H7 (cell line): ENCODE results near the gene VMAC. TPM values are rescaled to one million over a fixed set of nuclear protein-coding genes. Genes with fewer than 3 reads are reported as not detected.

ENCODE experiments used
- DNase-seq: peaks from one replicate; pipeline ENCODE4 v3.0.0; 2012
- H3K27me3 ChIP-seq: 2 replicates; pipeline ENCODE4 v1.6.0; 2011; ENCODE audit warnings: mild to moderate bottlenecking, low read length; ENCODE audit not compliant: control insufficient read depth, insufficient read depth
- H3K36me3 ChIP-seq: replicated peaks from 2 replicates; pipeline ENCODE4 v1.5.1; 2011; ENCODE audit warnings: low read length; ENCODE audit not compliant: control insufficient read depth, insufficient read depth
- H3K4me3 ChIP-seq: 2 replicates; pipeline ENCODE4 v1.5.1; 2011; ENCODE audit warnings: low read depth, mild to moderate bottlenecking, control low read depth, low read length, moderate library complexity; ENCODE audit not compliant: insufficient read depth
- total RNA-seq: library from RNA; depleted of rRNA; stranded (reverse); fragments of >200 nt; shearing (Covaris generic); gene quantifications from 2 replicates; pipeline ENCODE4 v1.2.3, GENCODE V29; 2014

Gene VMAC
- total RNA-seq, 1 experiment from 2014 or later = 2.1 TPM

- no peak for DNase-seq
- Histone ChIP-seq H3K36me3 (no peaks in the 10 kb centered on the region), H3K4me3 (no peak overlapping the region), H3K27me3 (no peaks in the 10 kb centered on the region)
These were observed 4.2 kb downstream of the VMAC start for GRCh38 chr19:5908773-5909442.

- Histone ChIP-seq H3K27me3 (no peaks in the 10 kb centered on the region), H3K36me3 (no peaks in the 10 kb centered on the region), H3K4me3 (no peak overlapping the region)
- DNase-seq = no peak
These were observed 5.9 kb downstream of the VMAC start for GRCh38 chr19:5910638-5910907.

GRCh38 chr19:5911366-5911765 is 6.7 kb downstream of the VMAC start:
- Histone ChIP-seq H3K27me3 (no peaks in the 10 kb centered on the region), H3K36me3 (no peaks in the 10 kb centered on the region), H3K4me3 (no peak overlapping the region)
- DNase-seq = no peak

GRCh38 chr19:5913739-5914357 is 9.2 kb downstream of the VMAC start, which contains the start of gene CAPS:
TSS of gene CAPS (plus strand) at chr19:5914254. CDS start at chr19:5914407, 153 bp downstream.
- Histone ChIP-seq H3K36me3 (peaks cover 9% of the 10 kb centered on the region), H3K4me3 (no peak within 1 kb of the TSS), H3K27me3 (no peaks in the 10 kb centered on the region)
- DNase-seq = no peak

- no peaks in the 10 kb centered on the region for H3K27me3 ChIP-seq
- peaks cover 12% of the 10 kb centered on the region for H3K36me3 ChIP-seq
- DNase-seq = no peak
- no peak overlapping the region for H3K4me3 ChIP-seq
These were observed 9.7 kb downstream of the VMAC start for GRCh38 chr19:5914358-5914774.

GRCh38 chr19:5914946-5915781 is 10.5 kb downstream of the VMAC start:
- Histone ChIP-seq H3K27me3 (no peaks in the 10 kb centered on the region), H3K4me3 (no peak overlapping the region), H3K36me3 (peaks cover 14% of the 10 kb centered on the region)
- DNase-seq = peak; percentile 67

GRCh38 chr19:5915782-5916165 is 11.1 kb downstream of the VMAC start:
- no peak for DNase-seq
- no peaks in the 10 kb centered on the region for H3K27me3 ChIP-seq
- H3K36me3 ChIP-seq = peaks cover 16% of the 10 kb centered on the region
- H3K4me3 ChIP-seq = no peak overlapping the region

- Histone ChIP-seq H3K27me3 (no peaks in the 10 kb centered on the region), H3K36me3 (peaks cover 16% of the 10 kb centered on the region), H3K4me3 (no peak overlapping the region)
- DNase-seq = no peak
These were observed 11.6 kb downstream of the VMAC start for GRCh38 chr19:5916181-5916708.

GRCh38 chr19:5917431-5918107 is 12.9 kb downstream of the VMAC start:
- H3K4me3 ChIP-seq = no peak overlapping the region
- no peak for DNase-seq
- no peaks in the 10 kb centered on the region for H3K27me3 ChIP-seq
- H3K36me3 ChIP-seq = peaks cover 19% of the 10 kb centered on the region

GRCh38 chr19:5918463-5919079 is 13.9 kb downstream of the VMAC start:
- no peak for DNase-seq
- H3K27me3 ChIP-seq = no peaks in the 10 kb centered on the region
- H3K36me3 ChIP-seq = peaks cover 21% of the 10 kb centered on the region
- no peak overlapping the region for H3K4me3 ChIP-seq

GRCh38 chr19:5921516-5922160 is 17.0 kb downstream of the VMAC start:
- H3K36me3 ChIP-seq = peaks cover 35% of the 10 kb centered on the region
- DNase-seq = no peak

GRCh38 chr19:5922161-5922545 is 17.5 kb downstream of the VMAC start:
- H3K4me3 ChIP-seq = no peak overlapping the region
- peaks cover 39% of the 10 kb centered on the region for H3K36me3 ChIP-seq
- no peaks in the 10 kb centered on the region for H3K27me3 ChIP-seq
- no peak for DNase-seq

More at GRCh38 chr19:5921516-5922160, 17.0 kb downstream of the VMAC start:
- Histone ChIP-seq H3K4me3 (no peak overlapping the region), H3K27me3 (no peaks in the 10 kb centered on the region)

GRCh38 chr19:5923356-5923755 is 18.7 kb downstream of the VMAC start:
- H3K4me3 ChIP-seq = no peak overlapping the region
- DNase-seq = no peak
- no peaks in the 10 kb centered on the region for H3K27me3 ChIP-seq
- H3K36me3 ChIP-seq = peaks cover 43% of the 10 kb centered on the region
